Cardiac fibroblast (primary cell): Measurements from ENCODE around the gene MCRIP1.

Source experiments
- DNase-seq, 2 donors: peaks; one replicate each; pipeline versions ENCODE4 v3.0.0 to v3.0.0-alpha.2; 2010; ENCODE audit warnings: low read depth in 2 of 2
- H3K4me3 ChIP-seq, 2 donors: replicated peaks in 1 of 2; 1 replicate in 1 of 2; 2 replicates in 1 of 2; pipeline ENCODE4 v1.5.1; 2011; ENCODE audit warnings: low read depth in 2 of 2, low read length in 2 of 2, mild to moderate bottlenecking in 2 of 2, moderate library complexity in 1 of 2
- CTCF ChIP-seq: IDR thresholded peaks from one replicate; pipeline ENCODE4 v1.5.1; 2011; ENCODE audit warnings: low read depth, mild to moderate bottlenecking, low read length, inconsistent platforms

MCRIP1 gene

DNA sequence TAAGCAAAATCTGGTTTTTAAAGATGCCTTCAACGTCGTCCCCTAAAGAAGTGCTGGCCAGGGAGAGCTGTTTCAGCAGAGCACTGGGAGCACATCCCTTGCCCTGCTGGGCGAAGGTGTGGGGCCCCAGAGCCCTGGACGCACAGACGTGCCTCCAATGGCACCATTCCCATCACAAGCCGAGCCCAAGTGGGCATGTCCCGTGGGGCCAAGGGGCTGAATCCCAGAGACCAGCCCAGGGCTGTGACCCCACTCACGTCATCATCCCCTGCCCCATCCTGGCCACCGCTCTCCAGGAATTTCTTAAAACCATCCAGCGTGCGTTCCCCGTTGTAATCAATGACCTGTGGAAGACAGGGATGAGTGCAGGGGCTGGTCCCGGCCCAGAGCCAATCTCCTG lies 11.8 kb upstream of the MCRIP1 start:
- TF ChIP-seq CTCF = no peak
- DNase-seq = no peak
- no peak overlapping the region for H3K4me3 ChIP-seq

- no peak for TF ChIP-seq CTCF
- DNase-seq = no peak
- H3K4me3 ChIP-seq = no peak overlapping the region
These were observed 11.3 kb upstream of the MCRIP1 start for GRCh38 chr17:81844327-81844851.

DNA sequence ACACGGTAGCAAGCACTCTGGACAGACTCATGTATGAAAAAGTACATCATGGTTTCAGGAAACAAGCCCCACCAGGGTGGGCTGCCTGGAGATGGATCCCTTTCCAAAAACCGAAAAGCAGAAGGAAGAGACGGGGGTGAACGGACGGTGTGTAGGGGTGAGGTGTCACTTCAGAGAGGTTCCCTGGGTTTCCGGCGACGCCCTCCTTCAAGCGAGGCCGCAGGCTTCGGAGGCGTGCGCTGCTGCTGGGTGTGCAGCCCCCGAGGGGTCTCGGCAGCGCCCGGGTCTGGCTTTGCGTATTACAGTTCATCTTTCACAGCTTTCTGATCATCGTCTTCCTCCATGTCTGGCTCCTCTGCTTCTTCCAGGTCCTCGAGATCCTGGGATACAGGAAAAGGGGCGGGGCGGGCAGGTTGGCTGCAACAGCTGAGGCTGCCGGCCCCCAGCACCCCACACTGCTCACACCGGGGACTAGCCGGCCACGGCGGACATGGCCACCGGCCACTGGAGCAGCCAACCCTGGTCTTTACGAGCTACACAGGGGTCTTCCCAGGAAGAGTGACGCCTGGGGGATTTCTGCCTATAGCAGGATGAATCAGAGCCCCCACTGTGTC lies 10.7 kb upstream of the MCRIP1 start:
- DNase-seq = no peak
- no peak for TF ChIP-seq CTCF

DNA sequence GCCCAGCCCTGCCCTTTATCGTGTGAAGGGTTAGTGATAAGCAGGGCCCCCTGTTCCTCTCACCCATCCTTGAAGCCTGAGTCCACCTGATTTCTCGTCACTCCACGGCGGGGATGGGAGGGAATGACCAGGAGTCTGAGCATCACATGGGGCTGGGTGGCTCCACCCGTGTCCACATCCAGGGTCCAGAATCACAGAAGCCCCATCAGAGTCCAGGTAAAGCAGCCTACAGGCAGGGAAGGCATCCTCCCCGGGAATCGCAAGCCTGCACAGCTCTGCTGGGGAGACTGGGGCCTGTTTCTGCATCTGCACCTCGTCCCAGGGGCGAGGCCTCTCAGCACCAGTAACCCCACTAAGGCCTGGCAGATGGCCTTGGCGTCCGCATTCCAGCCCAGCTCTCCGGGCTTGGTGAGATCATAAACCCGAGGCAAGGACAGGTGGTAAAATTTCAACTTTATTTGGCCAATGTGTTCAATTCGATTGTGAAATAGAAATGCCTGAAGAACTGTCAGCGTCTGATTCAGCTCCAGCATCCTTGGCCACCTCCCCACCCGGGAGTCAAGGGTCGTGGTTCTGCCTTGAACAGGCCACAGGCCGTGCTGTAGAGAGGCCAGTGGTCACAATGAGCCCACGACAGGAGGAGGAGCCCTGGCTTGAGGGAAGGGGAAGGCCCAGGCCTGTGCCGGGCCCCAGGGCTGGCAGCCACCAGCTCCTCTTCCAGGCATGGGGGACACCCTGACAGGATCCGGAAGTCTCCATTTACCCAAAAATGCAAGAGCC lies 9.8 kb upstream of the MCRIP1 start:
- H3K4me3 ChIP-seq = no peak overlapping the region
- no peak for TF ChIP-seq CTCF
- peak; percentile 22 to 56 for DNase-seq

More for the DNA sequence above, 10.7 kb upstream of the MCRIP1 start:
- H3K4me3 ChIP-seq = no peak overlapping the region

DNA sequence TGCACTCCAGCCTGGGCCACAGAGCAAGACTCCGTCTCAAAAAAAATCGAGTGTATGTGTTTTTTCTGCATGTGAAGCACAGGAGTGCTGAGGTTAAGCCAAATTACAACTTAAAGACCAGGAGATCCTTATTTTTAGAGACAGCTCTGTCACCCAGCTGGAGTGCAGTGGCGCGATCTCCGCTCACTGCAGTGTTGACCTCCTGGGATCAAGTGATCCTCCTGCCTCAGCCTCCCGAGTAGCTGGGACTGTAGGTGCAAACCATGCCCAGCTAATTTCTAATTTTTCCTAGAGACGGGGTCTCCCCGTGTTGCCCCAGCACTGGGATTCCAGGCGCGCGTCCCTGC lies 9.3 kb upstream of the MCRIP1 start:
- DNase-seq = no peak
- no peak for TF ChIP-seq CTCF
- H3K4me3 ChIP-seq = no peak overlapping the region

DNA sequence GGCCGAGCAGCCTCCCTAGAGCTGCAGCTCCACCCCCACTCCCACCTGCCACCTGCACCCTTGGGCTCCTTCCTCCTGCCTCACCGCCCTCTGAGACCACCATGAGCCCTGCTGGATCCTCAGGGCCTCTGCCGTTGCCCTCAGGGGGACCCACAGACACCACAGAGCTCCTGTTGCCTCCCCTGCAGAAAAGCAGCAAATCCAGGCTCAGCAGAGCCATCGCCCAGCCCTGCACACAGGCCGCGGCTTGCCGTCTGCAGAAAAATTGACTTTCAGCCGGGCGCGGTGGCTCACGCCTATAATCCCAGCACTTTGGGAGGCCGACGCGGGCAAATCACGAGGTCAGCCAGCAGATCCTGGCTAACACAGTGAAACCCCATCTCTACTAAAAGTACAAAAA lies 8.8 kb upstream of the MCRIP1 start:
- TF ChIP-seq CTCF = no peak
- no peak overlapping the region for H3K4me3 ChIP-seq
- no peak for DNase-seq
